Cardiac fibroblast (primary cell): ENCODE measurements around the gene NOL4L.

Experiments used
- DNase-seq, 2 donors: peaks; one replicate each; pipeline versions ENCODE4 v3.0.0 to v3.0.0-alpha.2; 2010; ENCODE audit warnings: low read depth in 2 of 2
- H3K4me3 ChIP-seq, 2 donors: replicated peaks in 1 of 2; 1 replicate in 1 of 2; 2 replicates in 1 of 2; pipeline ENCODE4 v1.5.1; 2011; ENCODE audit warnings: low read depth in 2 of 2, low read length in 2 of 2, mild to moderate bottlenecking in 2 of 2, moderate library complexity in 1 of 2
- TF ChIP-seq, protein P1 (sequence below): IDR thresholded peaks from one replicate; pipeline ENCODE4 v1.5.1; 2011; ENCODE audit warnings: low read depth, mild to moderate bottlenecking, low read length, inconsistent platforms

NOL4L gene

DNA sequence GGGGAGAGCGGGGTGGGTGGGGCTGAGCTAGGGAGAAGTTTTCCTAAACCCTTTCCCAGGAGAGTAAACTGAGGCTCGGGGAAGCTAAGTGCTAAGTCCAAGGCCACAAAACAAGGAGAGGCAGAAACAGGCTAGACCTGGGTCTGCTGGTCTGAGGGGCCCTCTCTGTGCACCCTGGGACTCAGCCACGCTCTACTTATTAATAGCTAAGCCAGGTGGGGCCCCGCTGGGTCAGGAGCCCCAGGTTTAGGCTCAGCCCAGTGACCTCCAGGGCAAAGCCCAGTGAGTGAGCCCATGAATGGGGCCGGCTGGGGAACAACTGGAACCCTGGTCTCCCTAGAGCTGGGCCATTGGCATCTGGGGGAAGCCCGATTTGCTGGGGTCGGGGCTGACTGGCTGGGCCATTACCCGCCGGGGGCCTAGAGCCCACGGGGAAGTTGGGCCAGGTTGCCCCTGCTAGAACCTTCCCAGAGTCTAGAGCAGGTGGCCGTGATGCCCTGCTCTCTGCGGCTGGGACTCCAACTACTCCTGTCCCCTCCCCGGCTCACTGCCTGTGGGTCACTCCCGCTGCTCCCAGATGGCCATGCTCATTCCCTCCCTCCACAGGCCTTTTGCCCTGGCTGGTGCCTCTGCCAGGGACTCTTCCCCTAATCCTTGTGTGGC, 24.1 kb upstream of the NOL4L start:
- H3K4me3 ChIP-seq, result no peak overlapping the region
- TF ChIP-seq, protein P1, sequence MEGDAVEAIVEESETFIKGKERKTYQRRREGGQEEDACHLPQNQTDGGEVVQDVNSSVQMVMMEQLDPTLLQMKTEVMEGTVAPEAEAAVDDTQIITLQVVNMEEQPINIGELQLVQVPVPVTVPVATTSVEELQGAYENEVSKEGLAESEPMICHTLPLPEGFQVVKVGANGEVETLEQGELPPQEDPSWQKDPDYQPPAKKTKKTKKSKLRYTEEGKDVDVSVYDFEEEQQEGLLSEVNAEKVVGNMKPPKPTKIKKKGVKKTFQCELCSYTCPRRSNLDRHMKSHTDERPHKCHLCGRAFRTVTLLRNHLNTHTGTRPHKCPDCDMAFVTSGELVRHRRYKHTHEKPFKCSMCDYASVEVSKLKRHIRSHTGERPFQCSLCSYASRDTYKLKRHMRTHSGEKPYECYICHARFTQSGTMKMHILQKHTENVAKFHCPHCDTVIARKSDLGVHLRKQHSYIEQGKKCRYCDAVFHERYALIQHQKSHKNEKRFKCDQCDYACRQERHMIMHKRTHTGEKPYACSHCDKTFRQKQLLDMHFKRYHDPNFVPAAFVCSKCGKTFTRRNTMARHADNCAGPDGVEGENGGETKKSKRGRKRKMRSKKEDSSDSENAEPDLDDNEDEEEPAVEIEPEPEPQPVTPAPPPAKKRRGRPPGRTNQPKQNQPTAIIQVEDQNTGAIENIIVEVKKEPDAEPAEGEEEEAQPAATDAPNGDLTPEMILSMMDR, result no peak

GRCh38 chr20:32608664-32609015, 23.5 kb upstream of the NOL4L start:
- DNase-seq, result no peak
- TF ChIP-seq, protein P1, result no peak
- H3K4me3 ChIP-seq, result no peak overlapping the region

More for the DNA sequence above, 24.1 kb upstream of the NOL4L start:
- DNase-seq, result no peak

DNA sequence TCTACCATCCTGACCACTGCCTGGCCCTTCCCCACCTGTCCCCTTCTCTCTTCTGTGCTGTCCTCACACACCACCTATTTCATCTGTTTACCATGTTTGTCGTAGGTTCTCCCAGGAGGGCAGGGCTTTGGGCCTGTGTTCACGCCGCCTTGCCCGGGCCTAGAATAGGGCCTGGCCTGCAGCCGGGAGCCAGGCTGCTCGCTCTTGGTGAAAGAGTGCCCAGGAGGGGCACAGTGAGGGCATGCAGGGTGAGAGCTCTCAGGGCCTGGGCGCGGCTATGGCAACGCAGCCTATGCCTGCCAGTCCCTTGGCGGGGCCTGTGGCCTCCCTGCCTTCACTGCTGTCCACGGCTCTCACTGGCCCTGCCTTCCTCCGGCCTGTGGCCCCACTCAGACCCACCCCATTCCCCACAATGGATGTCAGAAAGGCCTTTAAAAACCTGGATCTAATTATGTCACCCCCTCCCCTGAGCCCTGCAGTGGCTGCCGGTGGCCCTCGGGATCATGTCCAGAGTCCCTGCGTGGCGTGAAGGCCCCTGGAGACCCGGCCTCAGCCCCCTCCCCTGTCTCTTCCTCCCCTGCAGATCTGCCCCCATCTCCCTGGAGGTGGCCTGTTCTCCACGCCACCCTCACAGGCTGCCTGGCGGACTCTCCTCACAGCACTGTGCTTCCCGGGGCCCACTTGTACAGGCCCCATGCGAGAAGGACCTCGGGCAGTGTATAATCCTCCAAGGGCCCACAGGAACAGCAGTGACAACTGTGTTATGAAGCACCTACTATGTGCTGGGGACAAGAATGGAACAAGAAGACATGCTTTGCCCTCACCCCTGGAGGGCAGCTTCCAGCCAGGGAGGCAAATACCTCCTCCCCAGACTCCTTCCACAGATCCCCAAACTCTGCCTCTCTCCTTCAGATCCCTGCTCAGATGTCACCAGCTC, 22.9 kb upstream of the NOL4L start:
- DNase-seq, result no peak
- TF ChIP-seq, protein P1, result no peak
- H3K4me3 ChIP-seq, result no peak overlapping the region

- H3K4me3 ChIP-seq, result no peak overlapping the region
- TF ChIP-seq, protein P1, result no peak
- DNase-seq, result no peak
Observed at GRCh38 chr20:32607324-32607723, 22.2 kb upstream of the NOL4L start.

DNA sequence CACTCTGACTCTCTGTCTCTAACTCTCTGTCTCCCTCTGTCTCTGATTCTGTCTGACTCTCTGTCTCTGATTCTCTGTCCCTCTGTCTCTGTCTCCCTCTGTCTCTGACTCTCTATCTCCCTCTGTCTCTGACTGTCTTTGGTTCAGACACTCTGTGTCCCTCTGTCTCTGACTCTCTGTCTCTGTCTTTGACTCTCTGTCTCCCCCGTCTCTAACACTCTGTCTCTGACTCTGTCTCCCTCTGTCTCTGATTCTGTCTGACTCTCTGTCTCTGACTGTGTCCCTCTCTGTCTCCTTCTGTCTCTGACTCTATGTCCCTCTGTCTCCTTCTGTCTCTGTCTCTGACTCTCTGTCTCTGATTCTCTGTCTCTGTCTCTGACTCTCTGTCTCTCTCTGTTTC, 21.7 kb upstream of the NOL4L start:
- no peak for DNase-seq
- TF ChIP-seq, protein P1, result no peak
- no peak overlapping the region for H3K4me3 ChIP-seq

GRCh38 chr20:32606107-32606506, 21.0 kb upstream of the NOL4L start:
- TF ChIP-seq, protein P1, result no peak
- H3K4me3 ChIP-seq, result no peak overlapping the region
- DNase-seq, result no peak
